H1 (cell line): Measurements from ENCODE around the gene GNG5. TPM values are rescaled to one million over a fixed set of nuclear protein-coding genes. Genes with fewer than 3 reads are reported as not detected.

Experiments
- CTCF ChIA-PET: fragments of 300-600 bp; sonication (Branson Sonifier 250); formaldehyde crosslinking; loops from one replicate; lab custom pipeline; 2021; ENCODE audit not compliant: partially characterized antibody; lab: Charles Lee
- POLR2A ChIA-PET: fragments of 300-600 bp; sonication (Branson Sonifier 250); formaldehyde crosslinking; loops from one replicate; lab custom pipeline; 2021; ENCODE audit warnings: inconsistent platforms; ENCODE audit not compliant: partially characterized antibody; lab: Charles Lee
- DNase-seq, 2 experiments: peaks; one replicate each; pipeline versions ENCODE4 v3.0.0 to v3.0.0-alpha.2; 2010 to 2022; ENCODE audit warnings: low spot score in 2 of 2, low read depth in 1 of 2, mixed read lengths in 1 of 2
- FAIRE-seq: peaks from 2 replicates; lab custom pipeline; 2011; peaks lifted over from hg19 to GRCh38; lab: Jason Lieb, UNC
- H2AFZ ChIP-seq: 2 replicates; pipeline ENCODE4 v1.8.1; 2012; ENCODE audit warnings: low read length, inconsistent platforms
- H2AK5ac ChIP-seq: 2 replicates; pipeline ENCODE4 v1.6.1; 2013; ENCODE audit warnings: low read depth, low read length
- H2BK120ac ChIP-seq: replicated peaks from 2 replicates; pipeline ENCODE3; 2013; ENCODE audit warnings: low read depth, low read length, inconsistent platforms
- H2BK12ac ChIP-seq: 2 replicates; pipeline ENCODE4 v1.6.1; 2013; ENCODE audit warnings: low read depth, low read length
- H2BK15ac ChIP-seq: 2 replicates; pipeline ENCODE4 v1.6.1; 2013; ENCODE audit warnings: low read length
- H2BK20ac ChIP-seq: 2 replicates; pipeline ENCODE4 v1.6.1; 2013; ENCODE audit warnings: low read length
- H2BK5ac ChIP-seq: 2 replicates; pipeline ENCODE4 v1.6.1; 2013; ENCODE audit warnings: low read depth, low read length
- H3K14ac ChIP-seq: 2 replicates; pipeline ENCODE4 v1.6.1; 2013; ENCODE audit warnings: inconsistent platforms; ENCODE audit not compliant: insufficient read length
- H3K18ac ChIP-seq: 2 replicates; pipeline ENCODE4 v1.6.1; 2013; ENCODE audit warnings: low read length; ENCODE audit errors: extremely low read depth
- H3K23ac ChIP-seq: 2 replicates; pipeline ENCODE4 v1.6.1; 2013; ENCODE audit warnings: inconsistent platforms; ENCODE audit not compliant: insufficient read length
- H3K23me2 ChIP-seq: 2 replicates; pipeline ENCODE4 v1.6.1; 2013; ENCODE audit warnings: low read depth, low read length
- H3K27ac ChIP-seq: 2 replicates; pipeline ENCODE4 v1.6.1; 2011; ENCODE audit warnings: low read depth, low read length, inconsistent platforms
- H3K27me3 ChIP-seq, 4 experiments: replicated peaks in 1 of 4; 1 replicate in 1 of 4; 2 replicates in 3 of 4; pipeline versions ENCODE4 v1.6.1 to v1.8.1; 2011 to 2013; ENCODE audit warnings: low read length in 3 of 4, mild to moderate bottlenecking in 3 of 4, inconsistent platforms in 2 of 4, mixed read lengths in 2 of 4, moderate library complexity in 1 of 4; ENCODE audit not compliant: control insufficient read depth in 3 of 4, insufficient read depth in 3 of 4; ENCODE audit errors: extremely low read depth in 1 of 4
- H3K36me3 ChIP-seq, 4 experiments: 2 replicates each; pipeline versions ENCODE4 v1.6.1 to v1.8.1; 2011 to 2013; ENCODE audit warnings: mild to moderate bottlenecking in 4 of 4, low read length in 3 of 4, moderate library complexity in 2 of 4, control low read depth in 1 of 4, inconsistent platforms in 1 of 4; ENCODE audit not compliant: insufficient read depth in 4 of 4, control insufficient read depth in 2 of 4
- H3K4ac ChIP-seq: replicated peaks from 2 replicates; pipeline ENCODE3; 2013; ENCODE audit warnings: low read length, low read depth, mixed read lengths, inconsistent platforms; ENCODE audit not compliant: insufficient read length
- H3K4me1 ChIP-seq, 4 experiments: replicated peaks in 1 of 4; 1 replicate in 1 of 4; 2 replicates in 3 of 4; pipeline versions ENCODE4 v1.6.1 to v1.8.1; 2011 to 2013; ENCODE audit warnings: low read length in 3 of 4, inconsistent platforms in 2 of 4, mixed read lengths in 1 of 4; ENCODE audit not compliant: insufficient read depth in 4 of 4, control insufficient read depth in 3 of 4
- H3K4me2 ChIP-seq, 2 experiments: 2 replicates each; pipeline versions ENCODE4 v1.6.1 to v1.8.1; 2011 to 2013; ENCODE audit warnings: low read depth in 2 of 2, low read length in 2 of 2, control low read depth in 1 of 2, inconsistent platforms in 1 of 2, mild to moderate bottlenecking in 1 of 2; ENCODE audit not compliant: insufficient read depth in 1 of 2
- H3K4me3 ChIP-seq, 4 experiments: fragments of 200-600, 300-600 bp in 1 of 4; sonication (generic), shearing (Covaris generic), sonication (Bioruptor Twin) in 1 of 4; 2 replicates each; pipeline versions ENCODE4 v1.5.1 to v1.8.1; 2011 to 2016; ENCODE audit warnings: low read length in 4 of 4, low read depth in 3 of 4, control low read depth in 2 of 4, inconsistent platforms in 2 of 4, mild to moderate bottlenecking in 2 of 4, mixed read lengths in 1 of 4, moderate library complexity in 1 of 4; ENCODE audit not compliant: insufficient read depth in 2 of 4; ENCODE audit errors: extremely low read depth in 1 of 4
- H3K56ac ChIP-seq: replicated peaks from 2 replicates; pipeline ENCODE3; 2013; ENCODE audit warnings: low read depth, mild to moderate bottlenecking, mixed read lengths, low read length, inconsistent platforms; ENCODE audit not compliant: insufficient read length
- H3K79me1 ChIP-seq: 2 replicates; pipeline ENCODE4 v1.6.1; 2013; ENCODE audit warnings: low read depth, low read length, control low read depth
- H3K79me2 ChIP-seq, 2 experiments: 2 replicates each; pipeline versions ENCODE4 v1.6.1 to v1.8.1; 2012 to 2013; ENCODE audit warnings: low read length in 2 of 2, mild to moderate bottlenecking in 2 of 2, inconsistent platforms in 1 of 2; ENCODE audit not compliant: insufficient read depth in 2 of 2, control insufficient read depth in 1 of 2
- H3K9ac ChIP-seq, 4 experiments: replicated peaks in 1 of 4; 1 replicate in 1 of 4; 2 replicates in 3 of 4; pipeline versions ENCODE4 v1.6.1 to v1.8.1; 2011 to 2013; ENCODE audit warnings: low read depth in 3 of 4, low read length in 3 of 4, control low read depth in 2 of 4, mild to moderate bottlenecking in 2 of 4, moderate library complexity in 2 of 4, inconsistent platforms in 1 of 4; ENCODE audit errors: extremely low read depth in 1 of 4
- H3K9me3 ChIP-seq, 2 experiments: 2 replicates each; pipeline versions ENCODE4 v1.6.1 to v1.8.1; 2012 to 2013; ENCODE audit warnings: mild to moderate bottlenecking in 2 of 2, moderate library complexity in 2 of 2, control low read depth in 1 of 2, inconsistent platforms in 1 of 2, low read depth in 1 of 2, low read length in 1 of 2, mixed read lengths in 1 of 2; ENCODE audit not compliant: insufficient read depth in 2 of 2
- H4K20me1 ChIP-seq, 2 experiments: replicated peaks in 1 of 2; 2 replicates each; pipeline versions ENCODE3 to v1.8.1; 2011 to 2013; ENCODE audit warnings: inconsistent platforms in 2 of 2, low read length in 2 of 2, mild to moderate bottlenecking in 1 of 2; ENCODE audit not compliant: insufficient read depth in 2 of 2, control insufficient read depth in 1 of 2
- H4K5ac ChIP-seq: 2 replicates; pipeline ENCODE4 v1.6.1; 2013; ENCODE audit warnings: low read length, low read depth, mixed read lengths, inconsistent platforms; ENCODE audit not compliant: insufficient read length
- H4K8ac ChIP-seq: 2 replicates; pipeline ENCODE4 v1.8.0; 2013; ENCODE audit warnings: mild to moderate bottlenecking, moderate library complexity, low read length, inconsistent platforms; ENCODE audit not compliant: insufficient read depth; ENCODE audit errors: extremely low read depth
- H4K91ac ChIP-seq: replicated peaks from 2 replicates; pipeline ENCODE3; 2013; ENCODE audit warnings: low read length, mixed read lengths, inconsistent platforms; ENCODE audit not compliant: insufficient read length
- ATF2 ChIP-seq: IDR thresholded peaks from 2 replicates; pipeline ENCODE4 v1.6.1; 2012; ENCODE audit warnings: low read length, inconsistent platforms
- BCL11A ChIP-seq, 2 experiments: IDR thresholded peaks; one replicate each; pipeline ENCODE4 v1.6.1; 2011; ENCODE audit warnings: low read depth in 2 of 2, low read length in 2 of 2, mild to moderate bottlenecking in 2 of 2
- CHD2 ChIP-seq: IDR thresholded peaks from 2 replicates; pipeline ENCODE4 v1.6.1; 2012; ENCODE audit warnings: low read length, improper control_type of control experiment
- EZH2 ChIP-seq: fragments of 200-600 bp; sonication (generic); IDR thresholded peaks from 2 replicates; pipeline ENCODE4 v1.7.1; 2012; ENCODE audit warnings: low read depth, mild to moderate bottlenecking, moderate library complexity, low read length, inconsistent platforms; ENCODE audit not compliant: severe bottlenecking
- GABPA ChIP-seq: IDR thresholded peaks from 2 replicates; pipeline ENCODE4 v1.6.1; 2011; ENCODE audit warnings: mild to moderate bottlenecking, low read length, moderate library complexity, borderline replicate concordance; ENCODE audit not compliant: insufficient read depth
- GTF2F1 ChIP-seq: IDR thresholded peaks from 2 replicates; pipeline ENCODE4 v1.6.1; 2012; ENCODE audit warnings: low read depth, low read length, improper control_type of control experiment, borderline replicate concordance
- KDM1A ChIP-seq: fragments of 200-600, 300-600 bp; sonication (generic); IDR thresholded peaks from 2 replicates; pipeline ENCODE4 v1.7.1; 2016; ENCODE audit warnings: mild to moderate bottlenecking, low read length, borderline replicate concordance
- MAFK ChIP-seq: IDR thresholded peaks from 2 replicates; pipeline ENCODE4 v1.6.1; 2012; ENCODE audit warnings: low read depth, mild to moderate bottlenecking, improper control_type of control experiment, low read length
- RXRA ChIP-seq: IDR thresholded peaks from 2 replicates; pipeline ENCODE4 v1.6.1; 2011; ENCODE audit warnings: low read depth, mild to moderate bottlenecking, low read length, moderate library complexity; ENCODE audit not compliant: insufficient read depth
- SIN3A ChIP-seq, 2 experiments: IDR thresholded peaks in 1 of 2; conservative IDR thresholded peaks in 1 of 2; 2 replicates each; pipeline ENCODE4 v1.6.1; 2011 to 2012; ENCODE audit warnings: low read length in 2 of 2, improper control_type of control experiment in 1 of 2, low read depth in 1 of 2, mild to moderate bottlenecking in 1 of 2
- SIX5 ChIP-seq: IDR thresholded peaks from 2 replicates; pipeline ENCODE4 v1.6.1; 2011; ENCODE audit warnings: mild to moderate bottlenecking, low read depth, low read length
- SP1 ChIP-seq: IDR thresholded peaks from 2 replicates; pipeline ENCODE4 v1.6.1; 2011; ENCODE audit warnings: low read depth, low read length
- WGBS, 2 experiments: shearing (Covaris generic) in 1 of 2; methylation state at CpG; one replicate each; pipeline versions ENCODE4 v1.1.6 to v1.1.7; 2013 to 2015; ENCODE audit warnings: low lambda C conversion rate in 2 of 2, mixed read lengths in 2 of 2, inconsistent platforms in 1 of 2, low coverage in 1 of 2, missing lambda C conversion rate in 1 of 2; ENCODE audit not compliant: insufficient replicate concordance in 2 of 2, insufficient coverage in 1 of 2, insufficient read length in 1 of 2; ENCODE audit errors: extremely low coverage in 1 of 2, missing lambda C conversion rate in 1 of 2; 5-methylcytosine and 5-hydroxymethylcytosine counted together
- polyA plus RNA-seq, 7 experiments: library from polyadenylated mRNA; depleted of rRNA in 3 of 7; stranded (reverse) in 5 of 7; unstranded in 2 of 7; fragments of >200 nt in 5 of 7; fragments of 200-250 nt in 2 of 7; gene quantifications; 1 replicate in 5 of 7; 2 replicates in 1 of 7; 4 replicates in 1 of 7; pipeline versions ENCODE4 v1.2.1 to v1.2.3, GENCODE V29; 2011 to 2013; ENCODE audit warnings: missing spikeins in 2 of 7, mixed read lengths in 2 of 7
- total RNA-seq: library from RNA; stranded (reverse); fragmentation: NEBNext Ultra II Directional; extraction: Animal tissue kit (Norgen Biotek cat#: 25700); gene quantifications from 2 replicates; pipeline ENCODE4 v1.2.1, GENCODE V29; 2021

GNG5 gene
- total and polyA plus RNA-seq, 2 of the 8 experiments (the other 6 are each of a cell fraction or from before 2014, with no cell fraction given): 94.0 to 104 TPM

GRCh38 chr1:84525779-84526178 lies 19.4 kb upstream of the GNG5 start:
- H3K18ac ChIP-seq: no peak overlapping the region
- H3K4ac ChIP-seq: no peak overlapping the region
- H3K4me2 ChIP-seq: no peak overlapping the region
- no peak overlapping the region for H2BK120ac ChIP-seq
- no peak for FAIRE-seq
- H2AFZ ChIP-seq: no peak overlapping the region
- H3K79me2 ChIP-seq: no peaks in the 10 kb centered on the region
- no peak overlapping the region for H2BK12ac ChIP-seq
- no peak overlapping the region for H2BK20ac ChIP-seq
- H4K8ac ChIP-seq: no peak overlapping the region
- no peak overlapping the region for H3K9ac ChIP-seq
- H4K5ac ChIP-seq: no peak overlapping the region
- H3K14ac ChIP-seq: no peak overlapping the region
- no peaks in the 10 kb centered on the region for H3K27me3 ChIP-seq
- WGBS, 2 experiments: 84% methylated on average over 1 of the region's 1 CpG; no CpG with 5 or more reads in 1 of the 2 experiments
- no peak overlapping the region for H3K4me3 ChIP-seq
- H3K79me1 ChIP-seq: no peaks in the 10 kb centered on the region
- no peak for DNase-seq
- no peaks in the 10 kb centered on the region for H4K20me1 ChIP-seq
- POLR2A ChIA-PET: interaction anchor here (1.1 kb wide), 1 partner anchor 17 kb away, joined by 3 read pairs; no protein-coding TSS in a partner anchor
- H3K23me2 ChIP-seq: no peaks in the 10 kb centered on the region
- no peak overlapping the region for H4K91ac ChIP-seq
- CTCF ChIA-PET: interaction anchor here (1.2 to 2.1 kb wide), 3 partner anchors 12 to 252 kb away, joined by 3 to 5 read pairs (median 4); no protein-coding TSS in a partner anchor
- H3K27ac ChIP-seq: no peak overlapping the region
- H3K56ac ChIP-seq: no peak overlapping the region
- no peaks in the 10 kb centered on the region for H3K4me1 ChIP-seq
- H3K23ac ChIP-seq: no peak overlapping the region
- no peak overlapping the region for H2AK5ac ChIP-seq
- no peak overlapping the region for H2BK15ac ChIP-seq
- H3K36me3 ChIP-seq: no peaks in the 10 kb centered on the region
- H2BK5ac ChIP-seq: no peak overlapping the region
- H3K9me3 ChIP-seq: 0 out of 4 replicates have a peak, but pooled peaks cover 0 to 2% of the 10 kb centered on the region in 2 experiments
- TF ChIP-seq KDM1A (no peak), SIN3A (conservative IDR thresholded peaks at IDR 0.05 in 1 of 2, IDR thresholded peaks at IDR 0.05 in 1 of 2; ENCODE audit: low read depth in 1 of 2, low read length in 2 of 2) (no peak), GTF2F1 (no peak), SIX5 (no peak), CHD2 (no peak), EZH2 (no peak), ATF2 (no peak), RXRA (no peak), GABPA (no peak), MAFK (no peak), SP1 (no peak), BCL11A (IDR thresholded peaks at IDR 0.05; ENCODE audit: low read depth in 2 of 2, low read length in 2 of 2) (no peak)
